HCT116 (cell line): ENCODE results near the gene ZNF653. TPM values are rescaled to one million over a fixed set of nuclear protein-coding genes. Genes with fewer than 3 reads are reported as not detected.

Experiments used
- microRNA-seq: library from miRNA; unstranded; fragments of <30 nt; microRNA quantifications from one replicate; pipeline ENCODE4, GENCODE V29; 2016; ENCODE audit warnings: borderline number of aligned reads
- total RNA-seq: library from RNA; stranded (reverse); gene quantifications from one replicate; pipeline ENCODE4 v1.2.1, GENCODE V29; 2021; ENCODE audit not compliant: unreplicated experiment

ZNF653 gene
- total RNA-seq, 1 experiment from 2014 or later: 16.1 TPM

Small RNA genes lying within 50 kb of the gene (microRNA-seq; reads per million reads assigned to microRNA genes)
- gene MIR7974: 2.0 reads per million

Other genes starting within 250 kb of the ZNF653 start
- 82.4 TPM for gene DOCK6, start 243.3 kb downstream of the ZNF653 start, total RNA-seq
- gene TSPAN16, start 209.7 kb downstream of the ZNF653 start, total RNA-seq: not detected
- gene RAB3D, start 166.2 kb downstream of the ZNF653 start, total RNA-seq: 28.9 TPM
- gene TMEM205, start 159.6 kb downstream of the ZNF653 start, total RNA-seq: 55.9 TPM
- 7.7 TPM for gene CCDC159, start 159.3 kb downstream of the ZNF653 start, total RNA-seq
- 23.2 TPM for gene PLPPR2, start 150.4 kb downstream of the ZNF653 start, total RNA-seq
- 2.5 TPM for gene SWSAP1, start 131.2 kb downstream of the ZNF653 start, total RNA-seq
- gene EPOR, start 121.5 kb downstream of the ZNF653 start, total RNA-seq: 15.3 TPM
- 99.2 TPM for gene RGL3, start 86.5 kb downstream of the ZNF653 start, total RNA-seq
- 0.52 TPM for gene ODAD3, start 70.7 kb downstream of the ZNF653 start, total RNA-seq
- 425 TPM for gene PRKCSH, start 70.2 kb downstream of the ZNF653 start, total RNA-seq
- gene ELAVL3, start 24.8 kb downstream of the ZNF653 start, total RNA-seq: 0.05 TPM
- 52.8 TPM for gene ECSIT, start 23.3 kb upstream of the ZNF653 start, total RNA-seq
- 0.64 TPM for gene CNN1, start 33.0 kb upstream of the ZNF653 start, total RNA-seq
- gene ELOF1, start 53.4 kb upstream of the ZNF653 start, total RNA-seq: 74.5 TPM
- gene ACP5, start 71.8 kb upstream of the ZNF653 start, total RNA-seq: 1.2 TPM
- 14.8 TPM for gene ZNF627, start 91.6 kb upstream of the ZNF653 start, total RNA-seq
- 4.7 TPM for gene ZNF823, start 233.1 kb upstream of the ZNF653 start, total RNA-seq